A673 (cell line): ENCODE measurements around the gene TNC. TPM values are rescaled to one million over a fixed set of nuclear protein-coding genes. Genes with fewer than 3 reads are reported as not detected.

Source experiments
- BruUV-seq: library from RNA; stranded (reverse); fragments of 400-500 nt; replicated peaks from 2 replicates; lab custom pipeline; 2021; lab: Mats Ljungman, UMichigan
- CTCF ChIA-PET: fragments of 300-600 bp; sonication (Branson Sonifier 250); formaldehyde crosslinking; loops from one replicate; lab custom pipeline; 2022; ENCODE audit warnings: antibody characterized with exemption; lab: Charles Lee
- POLR2A ChIA-PET: fragments of 300-600 bp; sonication (Branson Sonifier 250); formaldehyde crosslinking; loops from one replicate; lab custom pipeline; 2022; ENCODE audit warnings: antibody characterized with exemption; ENCODE audit not compliant: low non-redundant PET; lab: Charles Lee
- DNase-seq: peaks from one replicate; pipeline ENCODE4 v3.0.0-alpha.2; 2015; ENCODE audit warnings: low spot score
- H3K27ac ChIP-seq: fragments of 200-600 bp; sonication (generic); 2 replicates; pipeline ENCODE4 v1.5.1; 2016; ENCODE audit warnings: mixed run types, low read depth, mild to moderate bottlenecking, mixed read lengths, antibody characterized with exemption, low read length; ENCODE audit not compliant: poor library complexity, severe bottlenecking
- H3K27me3 ChIP-seq: fragments of 200-600 bp; sonication (generic); replicated peaks from 2 replicates; pipeline ENCODE4 v1.6.1; 2017; ENCODE audit warnings: mixed run types, low read depth, mild to moderate bottlenecking, mixed read lengths, antibody characterized with exemption, low read length; ENCODE audit not compliant: insufficient read depth, poor library complexity
- H3K36me3 ChIP-seq: fragments of 200-600 bp; sonication (generic); 2 replicates; pipeline ENCODE4 v1.6.1; 2016; ENCODE audit warnings: mixed run types, mild to moderate bottlenecking, mixed read lengths, antibody characterized with exemption, low read length; ENCODE audit not compliant: insufficient read depth, poor library complexity, severe bottlenecking
- H3K4me1 ChIP-seq: fragments of 200-600 bp; sonication (generic); 2 replicates; pipeline ENCODE4 v1.6.1; 2017; ENCODE audit warnings: mixed run types, mild to moderate bottlenecking, mixed read lengths, antibody characterized with exemption, low read length; ENCODE audit not compliant: insufficient read depth, poor library complexity, severe bottlenecking
- H3K4me3 ChIP-seq: fragments of 200-600 bp; sonication (generic); 2 replicates; pipeline ENCODE4 v1.5.1; 2016; ENCODE audit warnings: low read depth, mixed run types, mild to moderate bottlenecking, mixed read lengths, low read length; ENCODE audit not compliant: poor library complexity, severe bottlenecking
- H3K9me3 ChIP-seq: fragments of 200-600 bp; sonication (generic); 2 replicates; pipeline ENCODE4 v1.6.1; 2016; ENCODE audit warnings: mixed run types, low read depth, mild to moderate bottlenecking, mixed read lengths, antibody characterized with exemption, low read length; ENCODE audit not compliant: poor library complexity, severe bottlenecking
- CTCF ChIP-seq: fragments of 300-800, 200-600 bp; sonication (generic); conservative IDR thresholded peaks from 2 replicates; pipeline ENCODE4 v1.5.1; 2017; ENCODE audit warnings: low read depth, mild to moderate bottlenecking, antibody characterized with exemption, low read length, moderate library complexity, mixed read lengths
- EZH2 ChIP-seq: fragments of 200-600 bp; sonication (generic); IDR thresholded peaks from 2 replicates; pipeline ENCODE4 v1.6.1; 2017; ENCODE audit warnings: borderline replicate concordance, low read depth, mild to moderate bottlenecking, mixed read lengths, antibody characterized with exemption, low read length; ENCODE audit not compliant: poor library complexity, severe bottlenecking
- intact Hi-C: fragments of 100-400 bp; cut with micrococcal nuclease; formaldehyde crosslinking; loops from one replicate; pipeline ENCODE4 v1.10.0; 2022; ENCODE audit not compliant: unreplicated experiment
- total RNA-seq: library from RNA; stranded (reverse); gene quantifications from 2 replicates; pipeline ENCODE4 v1.2.3, GENCODE V29; 2021

TNC gene
- total RNA-seq, 1 experiment from 2014 or later, result 202 TPM

GRCh38 chr9:115086886-115087285 is 31.1 kb downstream of the TNC start:
- Histone ChIP-seq H3K27me3 (no peaks in the 10 kb centered on the region), H3K9me3 (no peaks in the 10 kb centered on the region), H3K36me3 (peaks cover 79% of the 10 kb centered on the region), H3K27ac (no peak overlapping the region), H3K4me3 (no peak overlapping the region), H3K4me1 (no peaks in the 10 kb centered on the region)
- POLR2A ChIA-PET, result no interaction called here
- intact Hi-C loops, result no loop called here
- CTCF ChIA-PET, result no interaction called here
- DNase-seq, result no peak
- TF ChIP-seq CTCF (no peak), EZH2 (no peak)
- BruUV-seq, result no TSS peak

- no TSS peak for BruUV-seq
- H3K9me3 ChIP-seq, result no peaks in the 10 kb centered on the region
- H3K27ac ChIP-seq, result no peak overlapping the region
- no peaks in the 10 kb centered on the region for H3K4me1 ChIP-seq
- peaks cover 83% of the 10 kb centered on the region for H3K36me3 ChIP-seq
- CTCF ChIA-PET, result no interaction called here
- intact Hi-C loops, result no loop called here
- TF ChIP-seq CTCF, result no peak
- POLR2A ChIA-PET, result no interaction called here
- no peak overlapping the region for H3K4me3 ChIP-seq
- H3K27me3 ChIP-seq, result no peaks in the 10 kb centered on the region
- DNase-seq, result no peak
These were observed 31.5 kb downstream of the TNC start for GRCh38 chr9:115086461-115086860.

- ChIA-PET POLR2A (no interaction called here), CTCF (no interaction called here)
- intact Hi-C loops, result no loop called here
- Histone ChIP-seq H3K4me1 (peaks cover 3% of the 10 kb centered on the region), H3K36me3 (peaks cover 87% of the 10 kb centered on the region), H3K9me3 (no peaks in the 10 kb centered on the region), H3K4me3 (no peak overlapping the region), H3K27me3 (no peaks in the 10 kb centered on the region), H3K27ac (no peak overlapping the region)
- no peak for TF ChIP-seq EZH2
- no peak for TF ChIP-seq CTCF
- no peak for DNase-seq
- BruUV-seq, result no TSS peak
These were observed 32.1 kb downstream of the TNC start for GRCh38 chr9:115085773-115086377.
